Measurements from ENCODE around the gene COX20. TPM values are rescaled to one million over a fixed set of nuclear protein-coding genes. Genes with fewer than 3 reads are reported as not detected.

Gene COX20
- total RNA-seq (2022; extraction: Qiagen RNA extraction; ENCODE audit: low read depth) = 42.0 to 59.1 TPM (median 46.5 TPM) in 5 replicates

DNA sequence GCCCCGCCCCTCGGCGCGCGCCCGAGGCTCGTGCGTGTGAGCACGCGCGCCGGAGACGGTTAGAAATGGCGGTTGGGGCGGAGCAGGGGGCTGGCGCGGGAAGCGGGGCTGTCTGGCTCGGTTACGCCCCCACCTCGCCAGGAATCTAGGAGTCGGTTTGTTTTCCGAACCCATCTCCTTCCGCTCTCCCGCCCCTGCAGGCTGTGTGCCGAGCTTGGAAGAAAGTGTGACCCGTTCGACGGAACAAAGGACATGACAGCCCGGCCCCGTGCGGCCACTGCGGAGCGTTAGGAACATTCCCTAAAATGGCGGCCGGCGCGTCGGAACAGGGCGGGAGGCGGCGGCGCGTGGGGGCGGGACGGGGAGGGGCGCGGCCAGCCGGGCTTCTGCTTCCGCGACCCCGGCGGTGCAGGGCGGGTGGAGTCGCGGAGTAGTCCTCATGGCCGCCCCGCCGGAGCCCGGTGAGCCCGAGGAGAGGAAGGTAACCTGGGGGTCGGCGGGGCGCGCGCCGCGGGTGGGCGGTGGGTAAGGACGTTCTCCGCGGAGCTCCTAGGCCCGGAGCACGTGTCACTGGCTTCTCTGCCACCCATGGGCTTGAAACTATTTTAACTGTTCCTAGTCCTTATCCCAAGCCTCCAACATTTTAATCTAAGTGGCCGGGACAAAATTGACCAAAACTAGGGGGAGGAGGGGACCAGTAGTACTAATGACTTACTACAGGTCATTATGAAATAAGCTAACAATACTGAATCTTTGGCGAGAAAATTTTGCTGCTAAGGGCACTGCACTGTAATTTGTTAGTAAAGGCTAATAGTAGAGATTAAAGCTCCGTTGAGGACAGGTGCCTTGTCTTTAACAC lies at the start of gene COX20:
Gene COX20 (plus strand): TSS at position 383 of the 859 bp plus-strand sequence. CDS start 57 bp downstream, at position 440.

DNA sequence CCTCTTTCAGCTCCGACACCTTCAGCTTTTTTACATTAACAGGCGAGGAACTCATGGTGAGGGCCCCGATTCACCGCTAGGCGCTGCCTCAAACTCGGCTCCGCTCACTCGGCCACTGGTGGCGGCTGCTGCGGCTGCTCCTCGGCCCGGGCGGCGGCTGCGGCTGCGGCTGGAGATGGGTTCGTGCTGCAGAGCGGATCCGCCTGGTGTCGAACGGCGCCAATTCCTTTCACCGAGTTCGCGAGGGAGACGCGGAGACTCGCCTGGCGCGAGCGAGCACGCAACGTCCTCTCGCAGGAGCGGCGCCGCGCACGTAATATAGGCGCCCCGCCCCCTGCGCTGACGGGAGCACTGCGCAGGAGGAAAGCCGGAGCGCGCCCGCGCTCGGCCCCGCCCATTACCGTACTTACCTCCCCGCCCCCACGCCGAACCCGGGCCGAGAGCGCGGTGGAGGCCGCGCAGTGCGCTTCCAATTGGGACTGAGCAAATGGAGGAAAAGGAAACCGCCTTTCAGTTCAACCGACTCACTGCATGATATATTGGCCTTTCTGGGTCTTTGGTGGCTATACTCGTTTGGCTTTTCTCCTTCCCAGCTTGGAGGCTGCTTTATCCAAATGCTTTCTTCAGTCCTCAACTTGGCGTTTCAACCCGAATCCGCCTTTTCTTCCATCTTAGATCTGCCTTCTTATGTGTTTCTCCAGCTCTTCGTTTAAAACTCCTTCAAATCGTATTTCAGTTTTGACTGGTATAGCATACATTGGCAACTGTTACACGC lies 29.0 kb downstream of the COX20 start, which contains the start of gene HNRNPU:
Gene HNRNPU (minus strand): TSS at position 291 of the 775 bp plus-strand sequence. CDS start 236 bp downstream, at position 55.

Other genes with a start within 250 kb of the COX20 start
- 18.1 to 33.6 TPM (median 31.9 TPM) in 5 replicates for gene DESI2, start 182.5 kb upstream of the COX20 start, total RNA-seq (2022; extraction: Qiagen RNA extraction; ENCODE audit: low read depth)
- gene HNRNPU, start 28.9 kb downstream of the COX20 start, total RNA-seq (2022; extraction: Qiagen RNA extraction; ENCODE audit: low read depth) = 338 to 502 TPM (median 362 TPM) in 5 replicates

All from A549 treated with ZK216348 at 1 μM for 4 hours (cell line).